ENCODE data around the gene SPATA46. TPM values are rescaled to one million over a fixed set of nuclear protein-coding genes. Genes with fewer than 3 reads are reported as not detected.

Gene SPATA46
- total RNA-seq, 1 experiment from 2014 or later = not detected

DNA sequence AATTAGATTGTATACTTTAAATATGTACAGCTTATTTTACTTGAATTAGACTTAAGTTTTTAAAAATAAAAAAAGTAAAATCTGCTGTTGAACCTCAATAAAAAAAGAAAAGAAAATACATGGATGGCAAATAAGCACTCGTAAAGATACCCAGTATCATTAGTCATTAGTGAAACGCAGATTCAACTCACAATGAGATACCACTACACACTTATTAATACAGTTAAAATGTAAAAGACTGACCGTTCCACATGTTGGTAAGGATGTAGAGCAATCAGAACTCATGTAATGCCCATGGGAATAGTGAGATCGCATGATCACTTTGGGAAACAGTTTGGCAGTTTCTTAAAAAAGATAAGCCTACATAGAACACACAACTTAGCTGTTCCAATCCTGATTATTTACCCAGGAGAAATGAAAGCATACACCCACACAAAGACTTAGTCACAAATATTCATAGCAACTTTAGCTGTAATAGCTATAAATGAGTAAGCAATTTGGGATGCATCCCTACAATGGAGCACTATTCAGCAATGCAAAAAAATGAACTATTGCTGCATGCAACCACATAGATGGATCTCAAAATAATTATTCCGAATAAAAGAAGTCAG lies 28.0 kb upstream of the SPATA46 start:
- H3K9me3 Mint-ChIP-seq (ENCODE audit: unreplicated experiment) = no peaks in the 10 kb centered on the region
- intact Hi-C loops (cut with micrococcal nuclease; ENCODE audit: unreplicated experiment) = no loop called here
- no peaks in the 10 kb centered on the region for H3K27me3 Mint-ChIP-seq (ENCODE audit: insufficient read depth, unreplicated experiment)
- H3K36me3 Mint-ChIP-seq (ENCODE audit: insufficient read depth, unreplicated experiment) = peaks cover 5% of the 10 kb centered on the region
- Histone ChIP-seq H3K27me3 (replicated peaks; ENCODE audit: control insufficient read depth, insufficient read depth, low read length) (no peaks in the 10 kb centered on the region), H3K9me3 (no peaks in the 10 kb centered on the region), H3K4me3 (ENCODE audit: low read depth, low read length) (no peak overlapping the region), H3K36me3 (ENCODE audit: control insufficient read depth, insufficient read depth, low read length) (no peaks in the 10 kb centered on the region), H3K4me1 (no peaks in the 10 kb centered on the region)
- DNase-seq = no peak
- POLR2A ChIA-PET = no interaction called here
- no peak overlapping the region for H3K27ac Mint-ChIP-seq (ENCODE audit: unreplicated experiment)
- H3K4me1 Mint-ChIP-seq (ENCODE audit: low read depth, unreplicated experiment) = no peaks in the 10 kb centered on the region
- H3K4me3 Mint-ChIP-seq (ENCODE audit: unreplicated experiment) = no peak overlapping the region
- TF ChIP-seq, protein P1, sequence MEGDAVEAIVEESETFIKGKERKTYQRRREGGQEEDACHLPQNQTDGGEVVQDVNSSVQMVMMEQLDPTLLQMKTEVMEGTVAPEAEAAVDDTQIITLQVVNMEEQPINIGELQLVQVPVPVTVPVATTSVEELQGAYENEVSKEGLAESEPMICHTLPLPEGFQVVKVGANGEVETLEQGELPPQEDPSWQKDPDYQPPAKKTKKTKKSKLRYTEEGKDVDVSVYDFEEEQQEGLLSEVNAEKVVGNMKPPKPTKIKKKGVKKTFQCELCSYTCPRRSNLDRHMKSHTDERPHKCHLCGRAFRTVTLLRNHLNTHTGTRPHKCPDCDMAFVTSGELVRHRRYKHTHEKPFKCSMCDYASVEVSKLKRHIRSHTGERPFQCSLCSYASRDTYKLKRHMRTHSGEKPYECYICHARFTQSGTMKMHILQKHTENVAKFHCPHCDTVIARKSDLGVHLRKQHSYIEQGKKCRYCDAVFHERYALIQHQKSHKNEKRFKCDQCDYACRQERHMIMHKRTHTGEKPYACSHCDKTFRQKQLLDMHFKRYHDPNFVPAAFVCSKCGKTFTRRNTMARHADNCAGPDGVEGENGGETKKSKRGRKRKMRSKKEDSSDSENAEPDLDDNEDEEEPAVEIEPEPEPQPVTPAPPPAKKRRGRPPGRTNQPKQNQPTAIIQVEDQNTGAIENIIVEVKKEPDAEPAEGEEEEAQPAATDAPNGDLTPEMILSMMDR (IDR thresholded peaks at IDR 0.05; ENCODE audit: insufficient read depth in 1 of 2, low read depth in 1 of 2, low read length in 1 of 2, severe bottlenecking in 1 of 2, unreplicated experiment in 1 of 2) = no peak
- CTCF ChIA-PET = no interaction called here
- BruUV-seq (replicated peaks) = no TSS peak

GRCh38 chr1:162400790-162401355 lies 24.2 kb upstream of the SPATA46 start:
- POLR2A ChIA-PET = no interaction called here

DNA sequence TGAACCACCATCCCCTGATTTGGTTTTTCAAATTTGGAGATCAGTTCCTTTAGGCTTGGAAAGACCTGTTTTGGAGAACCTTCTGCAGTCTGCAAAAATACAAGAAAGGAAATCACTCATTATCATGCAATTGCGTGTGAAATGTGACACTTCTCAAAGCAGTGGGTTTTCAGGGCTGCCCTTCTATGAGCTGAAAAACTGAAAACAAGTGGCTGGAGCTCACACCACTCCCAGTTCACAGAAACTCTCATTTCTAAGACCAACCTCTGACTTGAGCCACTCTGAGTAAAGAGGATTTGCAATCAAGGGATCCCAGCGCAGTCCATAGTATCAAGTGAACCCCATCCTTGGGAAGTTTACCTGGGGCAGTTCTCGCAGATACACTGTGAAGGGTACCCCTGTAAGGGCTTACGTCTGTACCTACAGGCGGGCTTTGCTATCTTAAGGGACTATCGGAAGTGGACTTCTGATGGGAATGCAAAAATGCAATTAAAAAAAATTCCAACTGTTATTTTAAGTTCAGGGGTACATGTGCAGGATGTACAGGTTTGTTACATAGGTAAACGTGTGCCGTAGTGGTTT lies 22.4 kb upstream of the SPATA46 start:
- Mint-ChIP-seq H3K36me3 (ENCODE audit: insufficient read depth, unreplicated experiment) (no peaks in the 10 kb centered on the region), H3K9me3 (ENCODE audit: unreplicated experiment) (no peaks in the 10 kb centered on the region), H3K4me1 (ENCODE audit: low read depth, unreplicated experiment) (no peaks in the 10 kb centered on the region), H3K27me3 (ENCODE audit: insufficient read depth, unreplicated experiment) (peaks cover 10% of the 10 kb centered on the region), H3K4me3 (ENCODE audit: unreplicated experiment) (no peak overlapping the region), H3K27ac (ENCODE audit: unreplicated experiment) (no peak overlapping the region)
- Histone ChIP-seq H3K27me3 (replicated peaks; ENCODE audit: control insufficient read depth, insufficient read depth, low read length) (no peaks in the 10 kb centered on the region), H3K36me3 (ENCODE audit: control insufficient read depth, insufficient read depth, low read length) (no peaks in the 10 kb centered on the region), H3K9me3 (no peaks in the 10 kb centered on the region), H3K4me3 (ENCODE audit: low read depth, low read length) (no peak overlapping the region), H3K4me1 (no peaks in the 10 kb centered on the region)
- intact Hi-C loops (cut with micrococcal nuclease; ENCODE audit: unreplicated experiment) = no loop called here
- ChIA-PET POLR2A (no interaction called here), CTCF (interaction anchor here (1.8 kb wide), 1 partner anchor 343 kb away, joined by 7 read pairs; no protein-coding TSS in a partner anchor)
- TF ChIP-seq, protein P1 (IDR thresholded peaks at IDR 0.05; ENCODE audit: insufficient read depth in 1 of 2, low read depth in 1 of 2, low read length in 1 of 2, severe bottlenecking in 1 of 2, unreplicated experiment in 1 of 2) = no peak
- DNase-seq = no peak
- BruUV-seq (replicated peaks) = no TSS peak

More at GRCh38 chr1:162400790-162401355, 24.2 kb upstream of the SPATA46 start:
- Histone ChIP-seq H3K27me3 (replicated peaks; ENCODE audit: control insufficient read depth, insufficient read depth, low read length) (no peaks in the 10 kb centered on the region), H3K9me3 (no peaks in the 10 kb centered on the region), H3K4me1 (no peaks in the 10 kb centered on the region), H3K36me3 (ENCODE audit: control insufficient read depth, insufficient read depth, low read length) (no peaks in the 10 kb centered on the region), H3K4me3 (ENCODE audit: low read depth, low read length) (no peak overlapping the region)
- Mint-ChIP-seq H3K4me3 (ENCODE audit: unreplicated experiment) (no peak overlapping the region), H3K9me3 (ENCODE audit: unreplicated experiment) (no peaks in the 10 kb centered on the region), H3K36me3 (ENCODE audit: insufficient read depth, unreplicated experiment) (no peaks in the 10 kb centered on the region), H3K27me3 (ENCODE audit: insufficient read depth, unreplicated experiment) (peaks cover 10% of the 10 kb centered on the region), H3K27ac (ENCODE audit: unreplicated experiment) (no peak overlapping the region), H3K4me1 (ENCODE audit: low read depth, unreplicated experiment) (no peaks in the 10 kb centered on the region)
- no TSS peak for BruUV-seq (replicated peaks)
- CTCF ChIA-PET = no interaction called here
- intact Hi-C loops (cut with micrococcal nuclease; ENCODE audit: unreplicated experiment) = no loop called here
- TF ChIP-seq, protein P1 (IDR thresholded peaks at IDR 0.05; ENCODE audit: insufficient read depth in 1 of 2, low read depth in 1 of 2, low read length in 1 of 2, severe bottlenecking in 1 of 2, unreplicated experiment in 1 of 2) = no peak
- no peak for DNase-seq
